GM21526 (cell line): ENCODE data around the gene METTL9.
A peak's percentile ranks its signal among the peaks of the same experiment; 100 is the strongest.
"Not testable (repeated sequence)": the region's sequence is repeated elsewhere in the genome, so short reads cannot be mapped to it uniquely, and the experiment has no call there.

Experiments
- ATAC-seq: cut with Tn5 transposase; IDR thresholded peaks from one replicate; pipeline ENCODE4 v1.9.1; 2021; ENCODE audit warnings: moderate library complexity; ENCODE audit not compliant: unreplicated experiment, low FRiP score

The METTL9 gene

GRCh38 chr16:21599122-21600030, at the start of gene METTL9:
Gene METTL9, plus strand, starts transcription at chr16:21599577. Its CDS starts 157 bp downstream, at chr16:21599734.
- peak; percentile 75 for ATAC-seq

DNA sequence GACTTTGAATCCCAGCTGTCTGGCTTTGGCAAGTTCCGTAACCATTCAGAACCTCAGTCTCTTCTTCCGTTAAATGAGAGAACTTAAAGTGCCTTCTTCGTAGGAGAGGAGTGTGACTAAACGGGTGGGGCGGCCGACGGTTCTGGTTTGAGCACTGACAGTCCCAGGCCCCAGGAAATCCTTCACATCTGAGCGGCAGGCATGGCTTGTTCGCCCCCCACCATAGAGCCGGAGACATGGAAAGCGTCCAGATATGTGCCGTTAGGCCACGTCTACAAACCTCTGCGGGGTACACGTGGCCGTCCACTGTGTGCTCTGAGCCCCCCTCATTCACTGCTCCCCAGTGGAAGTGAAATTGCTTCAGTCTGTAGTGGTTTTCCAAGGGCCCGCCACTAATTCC, 49.4 kb upstream of the METTL9 start:
- ATAC-seq, result not testable (repeated sequence)

- ATAC-seq, result not testable (repeated sequence)
These were observed 48.9 kb upstream of the METTL9 start for GRCh38 chr16:21550435-21550834.

DNA sequence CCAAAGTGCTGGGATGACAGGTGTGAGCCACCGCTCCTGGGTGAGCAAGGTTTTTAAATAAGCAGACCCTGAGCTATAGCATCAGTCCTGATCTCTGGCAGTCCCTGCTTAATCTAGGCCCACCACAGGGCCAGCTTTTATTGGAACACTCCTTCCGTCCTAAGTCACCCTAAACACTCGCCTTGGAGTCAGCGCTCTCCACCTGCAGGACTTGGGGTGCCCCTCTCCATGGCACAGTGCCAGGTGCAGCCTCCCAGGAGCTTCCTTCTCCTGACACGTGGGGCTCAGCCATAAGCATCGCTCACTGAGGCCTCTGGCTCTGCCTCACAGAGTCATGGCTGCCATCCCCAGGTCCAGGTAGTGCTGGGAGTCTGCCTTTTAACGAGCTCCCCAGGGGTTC, 48.3 kb upstream of the METTL9 start:
- ATAC-seq, result not testable (repeated sequence)

DNA sequence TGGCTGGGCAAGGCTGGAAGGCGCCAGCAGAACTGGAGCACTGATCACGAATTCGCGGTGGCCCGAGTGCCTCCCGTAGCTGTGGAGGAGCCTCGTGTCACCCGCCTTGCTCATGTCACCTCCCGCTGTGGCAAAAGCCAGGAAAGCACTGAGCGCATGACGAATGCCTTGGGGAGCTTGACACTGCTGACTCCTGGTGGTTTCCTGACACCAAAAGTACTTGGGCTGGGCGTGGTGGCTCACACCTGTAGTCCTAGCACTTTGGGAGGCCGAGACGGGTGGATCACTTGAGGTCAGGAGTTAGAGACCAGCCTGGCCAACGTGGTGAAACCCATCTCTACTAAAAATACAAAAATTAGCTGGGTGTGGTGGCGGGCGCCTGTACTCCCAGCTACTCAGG, 47.8 kb upstream of the METTL9 start:
- ATAC-seq, result not testable (repeated sequence)

- ATAC-seq, result not testable (repeated sequence)
These were observed 45.7 kb upstream of the METTL9 start for GRCh38 chr16:21553481-21554296.

- ATAC-seq, result peak; percentile 90
These were observed 44.4 kb upstream of the METTL9 start for GRCh38 chr16:21554795-21555585.

DNA sequence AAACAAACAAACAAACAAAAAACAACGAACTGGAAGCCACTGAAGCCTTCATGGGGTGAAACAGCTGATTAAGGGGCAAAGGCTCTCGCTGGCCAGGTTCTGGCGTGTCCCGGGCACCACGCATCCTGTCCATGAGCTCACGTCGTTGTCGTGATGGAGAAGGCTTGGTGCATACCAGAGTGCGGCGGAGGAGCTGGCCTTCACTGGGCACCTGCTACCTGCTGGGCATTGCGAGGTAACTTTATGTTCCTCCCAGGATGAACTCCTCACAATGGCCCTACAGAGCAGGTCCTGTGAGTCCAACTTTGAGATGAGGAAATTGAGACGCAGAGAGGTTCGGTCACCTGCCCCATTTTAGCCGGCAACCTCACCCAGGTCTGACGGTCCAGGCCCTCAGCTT, 43.8 kb upstream of the METTL9 start:
- not testable (repeated sequence) for ATAC-seq

- not testable (repeated sequence) for ATAC-seq
These were observed 43.3 kb upstream of the METTL9 start for GRCh38 chr16:21556026-21556595.

DNA sequence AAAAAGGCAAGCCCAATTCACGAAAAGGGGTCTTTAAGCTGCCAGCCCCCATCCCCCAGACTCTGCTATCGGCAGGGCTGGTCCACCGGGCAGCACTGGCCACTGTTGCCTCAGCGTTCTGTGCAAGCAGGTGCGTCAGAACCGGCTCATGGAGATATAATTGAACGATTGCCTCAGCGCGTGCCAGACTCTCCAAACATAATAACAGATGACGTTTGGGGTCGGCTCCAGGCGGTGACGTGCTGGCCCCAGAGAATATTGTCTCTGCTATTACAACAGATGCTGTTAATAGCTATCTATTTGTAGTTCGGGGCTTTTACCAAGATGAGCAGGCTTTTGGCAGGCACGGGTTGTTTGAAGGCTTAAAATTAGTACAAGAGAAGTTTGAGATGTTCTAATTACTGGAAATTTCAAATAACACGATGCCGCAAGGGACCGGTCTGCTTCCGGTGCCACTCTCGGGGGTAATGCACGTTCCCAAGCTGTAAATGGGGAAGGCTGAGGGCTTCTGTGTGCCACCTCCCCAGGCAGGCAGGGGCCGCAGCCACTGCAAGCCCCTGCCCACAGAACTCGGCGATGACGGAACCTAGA, 42.6 kb upstream of the METTL9 start:
- not testable (repeated sequence) for ATAC-seq

DNA sequence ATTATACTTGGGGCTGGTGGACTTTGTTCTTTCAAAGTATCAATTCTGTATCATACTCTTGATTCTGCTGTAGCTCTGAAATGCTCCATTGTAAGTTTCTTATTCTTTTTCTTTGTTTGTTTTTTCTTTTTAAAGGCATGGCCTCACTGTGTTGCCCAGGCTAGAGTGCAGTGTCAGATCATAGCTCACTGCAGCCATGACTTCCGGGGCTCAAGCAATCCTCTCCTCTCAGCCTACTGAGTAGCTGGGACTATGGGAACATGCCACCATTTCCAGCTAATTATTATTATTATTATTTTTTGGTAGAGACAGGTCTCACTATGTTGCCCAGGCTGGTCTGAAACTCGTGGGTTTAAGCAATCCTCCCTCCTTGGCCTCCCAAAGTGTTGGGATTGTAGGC, 38.9 kb upstream of the METTL9 start:
- ATAC-seq, result no peak

DNA sequence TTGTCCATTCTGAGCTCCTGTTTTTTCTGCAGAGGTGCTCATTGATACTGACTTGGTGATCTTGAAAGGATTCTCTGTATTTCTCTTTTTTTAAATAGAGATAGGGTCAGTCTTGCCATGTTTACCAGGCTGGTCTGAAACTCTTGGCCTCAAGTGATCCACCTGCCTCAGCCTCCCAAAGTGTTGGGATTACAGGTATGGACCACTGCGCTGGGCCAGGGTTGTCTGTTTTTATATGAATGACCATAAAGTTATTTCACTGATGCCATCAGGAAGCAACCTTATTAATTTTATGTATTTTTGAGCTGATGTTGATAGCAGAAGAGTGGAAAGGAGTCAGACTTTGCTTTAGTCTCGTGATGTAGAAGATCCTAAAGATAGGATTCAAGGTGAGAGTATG, 35.7 kb upstream of the METTL9 start:
- ATAC-seq, result no peak

GRCh38 chr16:21564367-21564766, 35.0 kb upstream of the METTL9 start:
- not testable (repeated sequence) for ATAC-seq

GRCh38 chr16:21565507-21565860, 33.9 kb upstream of the METTL9 start:
- ATAC-seq, result no peak

DNA sequence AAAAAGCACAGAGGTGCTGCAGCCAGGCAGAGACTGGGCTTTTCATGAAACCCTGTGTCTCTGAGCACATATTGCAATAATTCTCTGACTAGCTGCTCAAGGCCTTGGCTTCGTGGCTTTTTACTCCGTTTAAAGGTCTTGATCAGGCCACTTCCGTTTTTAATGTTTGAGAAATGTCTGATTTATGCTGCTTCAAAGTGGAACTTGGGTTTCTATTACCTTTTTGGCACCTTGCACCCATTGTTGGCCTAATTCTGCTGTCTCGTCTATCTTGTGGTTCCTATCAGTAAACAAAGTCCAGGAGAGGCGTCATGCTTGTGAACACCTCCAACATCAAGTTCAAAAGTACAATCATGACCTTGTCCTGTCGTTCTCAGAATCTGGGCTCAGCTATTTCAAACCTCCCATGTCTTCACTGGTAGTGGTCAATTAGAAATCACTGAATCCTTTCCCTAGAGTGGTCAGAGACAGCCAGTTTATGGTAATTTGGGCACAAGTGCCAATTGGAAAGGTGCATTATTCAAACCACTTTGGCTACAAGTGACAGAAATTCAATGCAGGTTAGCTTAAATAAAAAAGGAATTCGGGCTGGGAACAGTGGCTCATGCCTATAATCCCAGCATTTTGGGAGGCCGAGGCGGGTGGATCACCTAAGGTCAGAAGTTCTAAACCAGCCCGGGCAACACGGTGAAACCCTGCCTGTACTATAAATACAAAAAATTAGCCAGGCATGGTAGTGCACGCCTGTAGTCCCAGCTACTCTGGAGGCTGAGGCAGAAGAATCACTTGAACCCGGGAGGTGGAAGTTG, 33.3 kb upstream of the METTL9 start:
- no peak for ATAC-seq

GRCh38 chr16:21566891-21567414, 32.4 kb upstream of the METTL9 start:
- no peak for ATAC-seq

- not testable (repeated sequence) for ATAC-seq
These were observed 31.9 kb upstream of the METTL9 start for GRCh38 chr16:21567496-21567895.

DNA sequence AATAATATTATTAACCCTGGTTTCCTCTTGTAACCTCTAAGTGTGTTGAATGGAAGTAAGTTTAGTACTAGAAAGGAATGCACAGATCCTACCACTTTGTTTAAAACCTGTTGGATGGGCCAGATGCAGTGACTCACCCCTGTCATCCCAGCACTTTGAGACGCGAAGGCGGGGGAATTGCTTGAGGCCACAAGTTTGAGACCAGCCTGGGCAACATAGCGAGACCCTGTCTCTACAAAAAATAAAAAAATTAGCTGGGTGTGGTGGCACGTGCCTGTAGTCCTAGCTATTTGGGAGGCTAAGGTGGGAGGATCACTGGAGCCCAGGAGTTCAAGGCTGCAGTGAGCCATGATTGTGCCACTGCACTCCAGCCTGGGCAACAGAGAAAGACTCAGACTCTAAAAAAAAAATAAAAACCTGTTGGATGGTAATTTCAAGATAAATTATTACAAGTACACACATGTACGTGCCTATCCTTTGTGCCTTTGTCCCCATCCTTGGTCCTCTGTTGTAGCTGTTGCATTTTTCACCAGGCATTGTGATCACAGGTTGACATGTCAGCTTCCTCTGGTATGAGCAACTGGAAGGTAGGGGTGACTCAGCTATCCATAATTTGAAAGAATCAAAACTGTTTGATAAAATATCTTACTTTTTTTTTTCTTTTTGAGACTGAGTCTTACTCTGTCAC, 30.7 kb upstream of the METTL9 start:
- no peak for ATAC-seq
